BE2C (cell line): ENCODE results near the gene C22orf23.
A peak's percentile ranks its signal among the peaks of the same experiment; 100 is the strongest.

ENCODE experiments used
- DNase-seq: peaks from one replicate; pipeline ENCODE4 v3.0.0-alpha.2; 2020
- H3K27me3 ChIP-seq: fragments of 250-450 bp; sonication (Bioruptor Pico); 2 replicates; pipeline ENCODE4 v1.5.1; 2020; ENCODE audit warnings: mild to moderate bottlenecking
- H3K36me3 ChIP-seq: fragments of 250-450 bp; sonication (Bioruptor Pico); 2 replicates; pipeline ENCODE4 v1.5.1; 2020; ENCODE audit warnings: mild to moderate bottlenecking
- H3K4me1 ChIP-seq: fragments of 250-450 bp; sonication (Bioruptor Pico); 2 replicates; pipeline ENCODE4 v1.5.1; 2020
- H3K4me3 ChIP-seq: 2 replicates; pipeline ENCODE4 v1.5.1; 2011; ENCODE audit warnings: low read depth, low read length
- H3K9me3 ChIP-seq: fragments of 250-450 bp; sonication (Bioruptor Pico); 2 replicates; pipeline ENCODE4 v1.5.1; 2020
- TF ChIP-seq, protein P1 (sequence below): IDR thresholded peaks from 2 replicates; pipeline ENCODE4 v1.5.1; 2012; ENCODE audit warnings: mild to moderate bottlenecking, low read depth, low read length

Gene C22orf23

DNA sequence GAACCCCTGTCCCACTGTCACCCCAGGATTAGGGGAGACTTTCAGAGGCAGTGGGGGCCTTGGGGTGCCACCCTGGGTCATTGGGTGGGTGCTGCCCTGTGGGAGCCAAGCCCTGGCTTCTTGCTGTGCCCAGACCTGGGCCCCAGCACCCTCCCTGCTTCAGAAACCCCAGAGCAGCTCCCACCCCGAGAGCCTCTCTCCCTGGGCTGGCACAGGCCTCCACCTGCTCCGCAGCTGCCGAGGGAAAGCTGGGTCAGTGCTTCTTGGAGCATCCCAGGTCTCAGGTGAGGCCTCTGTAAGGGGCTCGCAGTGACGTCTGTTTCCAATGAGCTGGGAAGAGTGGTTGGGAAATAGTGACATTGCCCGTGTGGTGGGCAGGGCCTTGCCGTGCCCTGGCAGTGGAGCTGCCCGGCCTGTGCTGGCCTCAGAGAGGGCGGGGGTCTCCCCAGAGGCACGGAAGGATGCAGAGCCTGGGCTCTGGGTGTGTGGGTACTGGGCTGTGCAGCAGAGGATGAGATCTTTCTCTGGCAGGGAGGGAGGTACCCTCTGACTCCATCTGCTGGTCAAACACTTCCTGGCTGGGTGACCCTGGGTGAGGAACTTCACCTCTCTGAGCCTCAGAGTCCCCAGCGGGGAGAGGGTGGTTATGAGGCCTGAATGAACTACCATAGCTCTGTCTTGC, 23.0 kb downstream of the C22orf23 start:
- Histone ChIP-seq H3K4me1 (peaks cover 7% of the 10 kb centered on the region), H3K36me3 (peaks cover 21% of the 10 kb centered on the region), H3K9me3 (no peaks in the 10 kb centered on the region), H3K4me3 (no peak overlapping the region), H3K27me3 (no peaks in the 10 kb centered on the region)
- TF ChIP-seq, protein P1, sequence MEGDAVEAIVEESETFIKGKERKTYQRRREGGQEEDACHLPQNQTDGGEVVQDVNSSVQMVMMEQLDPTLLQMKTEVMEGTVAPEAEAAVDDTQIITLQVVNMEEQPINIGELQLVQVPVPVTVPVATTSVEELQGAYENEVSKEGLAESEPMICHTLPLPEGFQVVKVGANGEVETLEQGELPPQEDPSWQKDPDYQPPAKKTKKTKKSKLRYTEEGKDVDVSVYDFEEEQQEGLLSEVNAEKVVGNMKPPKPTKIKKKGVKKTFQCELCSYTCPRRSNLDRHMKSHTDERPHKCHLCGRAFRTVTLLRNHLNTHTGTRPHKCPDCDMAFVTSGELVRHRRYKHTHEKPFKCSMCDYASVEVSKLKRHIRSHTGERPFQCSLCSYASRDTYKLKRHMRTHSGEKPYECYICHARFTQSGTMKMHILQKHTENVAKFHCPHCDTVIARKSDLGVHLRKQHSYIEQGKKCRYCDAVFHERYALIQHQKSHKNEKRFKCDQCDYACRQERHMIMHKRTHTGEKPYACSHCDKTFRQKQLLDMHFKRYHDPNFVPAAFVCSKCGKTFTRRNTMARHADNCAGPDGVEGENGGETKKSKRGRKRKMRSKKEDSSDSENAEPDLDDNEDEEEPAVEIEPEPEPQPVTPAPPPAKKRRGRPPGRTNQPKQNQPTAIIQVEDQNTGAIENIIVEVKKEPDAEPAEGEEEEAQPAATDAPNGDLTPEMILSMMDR = peak; percentile 55
- peak; percentile 48 for DNase-seq

DNA sequence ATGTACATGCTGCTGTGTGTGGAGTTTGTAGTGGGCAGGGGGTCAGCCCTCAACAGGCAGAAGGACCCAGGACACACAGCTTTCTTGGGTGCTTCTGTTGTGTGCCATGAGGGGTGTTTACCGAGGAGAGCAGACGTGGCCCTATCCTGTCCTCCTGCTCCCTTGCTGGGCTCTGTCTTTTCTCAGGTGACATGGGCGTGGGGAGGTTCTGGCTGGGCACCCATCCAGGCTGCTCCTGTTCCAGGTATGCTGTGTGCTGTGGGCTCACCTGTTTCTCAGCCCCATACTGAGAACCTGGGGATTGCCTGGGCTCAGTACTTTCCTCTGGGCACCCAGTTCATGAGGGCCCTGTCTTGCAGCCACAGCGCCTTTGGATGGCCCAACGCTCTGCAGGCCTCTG, 24.0 kb downstream of the C22orf23 start:
- H3K36me3 ChIP-seq = peaks cover 23% of the 10 kb centered on the region
- H3K4me3 ChIP-seq = no peak overlapping the region
- no peaks in the 10 kb centered on the region for H3K9me3 ChIP-seq
- peaks cover 7% of the 10 kb centered on the region for H3K4me1 ChIP-seq
- no peak for DNase-seq
- TF ChIP-seq, protein P1 = no peak
- H3K27me3 ChIP-seq = no peaks in the 10 kb centered on the region

DNA sequence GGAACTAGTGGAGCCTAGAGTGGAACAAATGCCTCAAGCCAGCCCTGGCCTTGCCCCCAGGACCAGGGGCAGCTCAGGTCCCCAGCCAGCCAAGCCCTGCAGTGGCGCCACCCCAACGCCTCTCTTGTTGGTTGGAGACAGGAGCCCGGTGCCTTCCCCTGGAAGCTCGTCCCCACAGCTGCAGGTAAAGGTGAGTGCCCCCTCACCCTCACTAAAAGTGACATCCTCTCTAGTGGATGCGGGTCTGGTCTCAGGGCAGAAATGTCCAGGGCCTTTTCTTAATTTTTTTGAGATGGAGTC, 25.8 kb downstream of the C22orf23 start:
- H3K9me3 ChIP-seq = no peaks in the 10 kb centered on the region
- DNase-seq = no peak
- H3K4me3 ChIP-seq = no peak overlapping the region
- H3K4me1 ChIP-seq = no peaks in the 10 kb centered on the region
- H3K27me3 ChIP-seq = no peaks in the 10 kb centered on the region
- TF ChIP-seq, protein P1 = no peak
- H3K36me3 ChIP-seq = peaks cover 23% of the 10 kb centered on the region

DNA sequence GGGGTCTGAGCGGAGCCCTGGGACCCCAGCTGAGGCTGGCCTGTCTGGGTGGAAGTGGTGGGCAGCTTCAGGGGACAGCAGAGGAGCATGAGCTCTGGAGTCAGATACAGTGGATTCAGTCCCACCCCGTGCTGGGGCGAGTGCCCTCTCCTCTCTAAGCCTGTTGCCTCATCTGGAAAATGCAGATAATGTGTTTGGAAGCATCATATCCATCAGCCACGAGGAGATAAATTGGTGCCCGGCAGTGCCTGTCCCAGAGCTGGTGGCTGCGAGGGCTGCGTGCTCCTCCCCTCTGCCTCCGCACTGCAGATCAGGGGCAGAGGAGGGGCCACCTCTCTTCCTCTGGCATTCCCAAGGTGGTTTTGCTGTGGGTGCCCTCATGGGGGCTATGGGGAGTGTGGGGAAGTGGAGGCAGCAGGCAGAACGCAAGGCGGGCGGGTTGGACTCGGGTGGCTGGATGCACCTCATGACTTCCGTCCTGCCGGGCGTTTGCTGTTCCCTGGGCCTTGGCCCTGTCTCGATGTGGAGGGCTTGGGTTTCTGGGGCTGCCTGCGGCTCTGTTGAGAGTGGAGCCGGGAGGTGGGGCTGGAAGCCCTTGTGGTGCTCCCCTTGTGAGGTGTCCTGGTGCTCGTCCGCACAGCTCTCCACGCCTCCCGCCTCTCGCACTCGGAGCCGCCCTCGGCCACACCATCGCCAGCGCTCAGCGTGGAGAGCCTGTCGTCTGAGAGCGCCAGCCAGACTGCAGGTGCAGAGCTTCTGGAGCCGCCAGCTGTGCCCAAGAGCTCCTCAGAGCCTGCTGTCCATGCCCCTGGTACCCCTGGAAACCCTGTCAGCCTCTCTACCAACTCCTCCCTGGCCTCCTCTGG, 26.4 kb downstream of the C22orf23 start:
- no peaks in the 10 kb centered on the region for H3K27me3 ChIP-seq
- peaks cover 17% of the 10 kb centered on the region for H3K36me3 ChIP-seq
- TF ChIP-seq, protein P1 = no peak
- no peaks in the 10 kb centered on the region for H3K9me3 ChIP-seq
- no peak for DNase-seq
- H3K4me1 ChIP-seq = no peaks in the 10 kb centered on the region
- no peak overlapping the region for H3K4me3 ChIP-seq

DNA sequence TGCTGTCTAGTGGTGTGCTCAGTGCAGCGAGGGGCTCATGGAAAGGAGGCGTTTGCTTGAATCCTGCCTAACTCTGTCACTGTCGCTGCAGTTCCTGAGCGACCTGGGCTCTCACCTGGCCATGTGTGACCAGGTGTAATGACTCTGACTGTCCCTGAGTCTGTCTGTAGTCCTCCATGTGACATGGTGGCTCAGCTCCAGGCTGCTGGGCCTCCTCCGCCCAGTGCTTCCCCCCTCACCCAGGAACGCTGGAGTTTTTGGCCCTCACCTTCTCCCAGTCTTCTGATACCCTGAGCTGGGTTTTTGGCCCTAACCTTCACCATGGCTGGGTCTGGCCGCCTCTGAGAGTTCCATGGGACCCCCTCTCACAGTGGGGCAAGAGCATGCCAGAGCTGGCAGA, 27.0 kb downstream of the C22orf23 start:
- Histone ChIP-seq H3K4me1 (no peaks in the 10 kb centered on the region), H3K4me3 (no peak overlapping the region), H3K27me3 (no peaks in the 10 kb centered on the region), H3K9me3 (no peaks in the 10 kb centered on the region), H3K36me3 (peaks cover 14% of the 10 kb centered on the region)
- TF ChIP-seq, protein P1 = no peak
- no peak for DNase-seq

DNA sequence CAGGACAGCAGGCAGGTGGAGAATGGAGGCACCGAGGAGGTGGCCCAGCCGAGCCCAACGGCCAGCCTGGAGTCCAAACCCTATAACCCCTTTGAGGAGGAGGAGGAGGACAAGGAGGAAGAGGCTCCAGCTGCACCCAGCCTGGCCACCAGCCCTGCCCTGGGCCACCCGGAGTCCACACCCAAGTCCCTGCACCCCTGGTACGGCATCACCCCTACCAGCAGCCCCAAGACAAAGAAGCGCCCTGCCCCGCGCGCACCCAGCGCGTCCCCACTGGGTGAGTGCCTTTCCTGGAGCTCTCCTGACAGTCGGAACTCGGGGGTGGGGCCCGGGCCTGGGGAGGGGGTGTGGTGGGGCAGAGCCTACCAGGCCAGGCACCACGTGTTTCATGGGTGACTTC, 27.6 kb downstream of the C22orf23 start:
- no peaks in the 10 kb centered on the region for H3K27me3 ChIP-seq
- H3K4me1 ChIP-seq = no peaks in the 10 kb centered on the region
- H3K9me3 ChIP-seq = no peaks in the 10 kb centered on the region
- no peak overlapping the region for H3K4me3 ChIP-seq
- H3K36me3 ChIP-seq = peaks cover 14% of the 10 kb centered on the region
- TF ChIP-seq, protein P1 = no peak
- no peak for DNase-seq
